GM12801 (cell line): ENCODE data around the gene NAPG.

Experiments used
- TF ChIP-seq, protein P1 (sequence below): IDR thresholded peaks from one replicate; pipeline ENCODE4 v1.5.1; 2011; ENCODE audit warnings: control low read depth; ENCODE audit not compliant: insufficient read length; ENCODE audit errors: extremely low read depth

The NAPG gene

DNA sequence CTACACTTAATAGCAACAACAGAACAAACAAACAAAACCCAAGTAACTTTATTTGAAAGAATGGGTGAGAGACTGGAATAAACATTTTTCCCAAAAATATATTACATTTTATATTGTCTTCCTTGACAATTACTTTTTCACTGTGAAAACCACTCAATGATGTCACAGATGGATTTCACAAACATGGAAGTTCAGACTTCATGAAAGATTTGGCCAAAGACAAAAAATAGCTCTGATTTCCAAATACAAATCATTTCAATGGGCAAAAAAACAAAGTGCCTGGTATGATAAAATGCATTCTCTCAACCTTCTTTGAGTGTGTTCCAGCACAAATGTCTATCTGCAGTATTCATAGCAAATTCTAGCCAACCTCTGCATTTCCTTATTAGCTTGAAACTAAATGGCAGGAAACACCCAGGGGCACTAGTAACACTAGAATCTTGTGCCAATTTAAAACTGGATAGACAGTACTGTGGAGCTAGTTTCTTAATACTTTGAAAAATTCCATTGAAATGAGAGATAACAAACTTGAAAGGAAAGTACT lies 28.5 kb upstream of the NAPG start:
- TF ChIP-seq, protein P1, sequence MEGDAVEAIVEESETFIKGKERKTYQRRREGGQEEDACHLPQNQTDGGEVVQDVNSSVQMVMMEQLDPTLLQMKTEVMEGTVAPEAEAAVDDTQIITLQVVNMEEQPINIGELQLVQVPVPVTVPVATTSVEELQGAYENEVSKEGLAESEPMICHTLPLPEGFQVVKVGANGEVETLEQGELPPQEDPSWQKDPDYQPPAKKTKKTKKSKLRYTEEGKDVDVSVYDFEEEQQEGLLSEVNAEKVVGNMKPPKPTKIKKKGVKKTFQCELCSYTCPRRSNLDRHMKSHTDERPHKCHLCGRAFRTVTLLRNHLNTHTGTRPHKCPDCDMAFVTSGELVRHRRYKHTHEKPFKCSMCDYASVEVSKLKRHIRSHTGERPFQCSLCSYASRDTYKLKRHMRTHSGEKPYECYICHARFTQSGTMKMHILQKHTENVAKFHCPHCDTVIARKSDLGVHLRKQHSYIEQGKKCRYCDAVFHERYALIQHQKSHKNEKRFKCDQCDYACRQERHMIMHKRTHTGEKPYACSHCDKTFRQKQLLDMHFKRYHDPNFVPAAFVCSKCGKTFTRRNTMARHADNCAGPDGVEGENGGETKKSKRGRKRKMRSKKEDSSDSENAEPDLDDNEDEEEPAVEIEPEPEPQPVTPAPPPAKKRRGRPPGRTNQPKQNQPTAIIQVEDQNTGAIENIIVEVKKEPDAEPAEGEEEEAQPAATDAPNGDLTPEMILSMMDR: no peak

DNA sequence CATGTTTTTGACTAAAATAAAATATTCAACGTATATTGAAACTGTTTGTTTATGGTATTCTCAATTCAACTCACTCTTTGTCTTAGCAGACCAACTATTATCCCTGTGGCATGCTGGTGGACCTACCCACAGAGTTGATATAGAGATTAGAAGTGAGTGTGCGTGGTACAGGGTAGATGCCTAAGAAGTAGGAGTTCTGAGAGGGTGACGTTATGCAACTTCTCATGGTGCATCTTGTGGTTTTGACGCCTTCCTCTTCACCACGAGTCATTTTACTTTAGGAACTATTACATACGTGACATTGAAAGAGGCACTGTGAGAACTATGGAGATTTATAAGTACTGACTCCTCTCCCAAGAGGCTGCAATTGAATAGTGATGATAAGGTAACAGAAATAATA lies 26.6 kb upstream of the NAPG start:
- TF ChIP-seq, protein P1: no peak

- TF ChIP-seq, protein P1: no peak
Measured at GRCh38 chr18:10500038-10500437, 25.8 kb upstream of the NAPG start.

DNA sequence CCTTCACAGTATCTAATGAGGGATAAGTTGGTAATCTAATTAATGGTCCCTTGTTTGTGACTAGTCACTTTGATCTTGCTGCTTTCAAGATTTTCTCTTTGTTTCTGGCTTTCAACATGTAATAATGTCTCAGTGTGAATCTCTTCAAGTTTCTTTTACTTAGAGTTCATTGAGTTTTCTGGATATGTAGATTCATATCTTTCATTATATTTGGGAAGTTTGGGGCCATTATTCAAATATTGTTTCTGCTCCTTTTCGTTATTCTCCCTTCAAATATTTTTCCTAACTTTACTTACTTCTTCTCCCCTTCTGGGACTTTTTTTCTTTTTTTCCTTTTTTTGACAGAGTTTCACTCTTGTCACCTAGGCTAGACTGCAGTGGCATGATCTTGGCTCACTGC lies 21.1 kb upstream of the NAPG start:
- TF ChIP-seq, protein P1: no peak

GRCh38 chr18:10508591-10508990 lies 17.2 kb upstream of the NAPG start:
- TF ChIP-seq, protein P1: no peak

- TF ChIP-seq, protein P1: no peak
Measured at GRCh38 chr18:10511236-10511635, 14.6 kb upstream of the NAPG start.

DNA sequence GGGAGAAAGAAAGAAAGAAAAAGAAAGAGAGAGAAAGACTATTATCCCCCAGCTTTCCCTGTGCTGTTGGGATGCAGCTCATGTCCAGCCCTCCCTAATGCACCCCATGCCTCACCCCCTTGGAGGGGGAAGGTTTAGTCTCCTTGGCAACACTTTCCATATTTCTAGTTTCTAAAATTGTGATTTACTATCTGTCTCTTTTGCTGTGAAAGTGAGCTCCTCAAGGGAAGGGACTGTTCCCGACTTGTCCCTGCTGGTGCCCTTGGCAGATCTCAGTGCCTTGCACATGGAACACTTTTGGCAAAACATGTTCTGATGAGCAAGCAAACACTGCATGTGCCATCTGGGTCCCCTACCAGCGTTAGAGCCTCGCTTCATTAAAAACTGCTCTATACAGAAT lies 11.7 kb upstream of the NAPG start:
- TF ChIP-seq, protein P1: no peak
